ENCODE data around the gene CTXN3. TPM values are rescaled to one million over a fixed set of nuclear protein-coding genes. Genes with fewer than 3 reads are reported as not detected.
"Not testable (repeated sequence)": the region's sequence is repeated elsewhere in the genome, so short reads cannot be mapped to it uniquely, and the experiment has no call there.

Gene CTXN3
- total and polyA plus RNA-seq, 7 donors, result 0.06 to 0.69 (median 0.51) TPM; not detected in 3

DNA sequence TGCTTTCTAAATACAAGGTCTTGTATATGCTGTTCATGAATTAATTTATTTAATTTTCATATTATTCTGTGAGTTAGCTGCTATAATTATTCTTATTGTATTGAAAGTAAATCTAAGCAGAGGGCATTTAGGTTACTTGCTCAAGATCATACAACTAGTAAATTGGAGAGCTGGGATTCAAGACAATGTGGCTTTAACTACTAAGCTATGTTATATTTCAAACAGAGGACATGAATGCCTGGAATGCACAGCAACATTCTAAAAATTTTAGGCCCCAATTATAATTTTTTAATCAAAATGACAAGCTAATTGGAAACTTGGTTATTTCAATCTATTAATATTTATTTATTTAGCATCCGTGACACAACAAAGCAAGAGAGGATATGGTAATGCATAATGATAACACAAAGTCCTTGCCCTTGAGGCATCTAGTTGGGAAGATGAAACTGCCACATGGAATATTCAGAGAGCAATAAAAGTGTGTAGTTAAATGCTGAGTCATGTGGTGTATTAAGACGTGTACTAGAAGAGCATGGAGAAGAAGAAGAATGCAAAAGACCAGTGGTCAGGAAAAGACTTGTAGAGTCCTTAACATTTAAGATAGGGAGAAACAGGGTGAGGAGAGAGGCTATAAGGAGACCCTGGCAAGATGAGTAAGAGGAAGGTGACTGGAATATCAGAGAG is 24.4 kb downstream of the CTXN3 start:
- H3K4me3 ChIP-seq, result no peak overlapping the region
- no peaks in the 10 kb centered on the region for H3K9me3 ChIP-seq
- H3K27ac ChIP-seq, result no peak overlapping the region
- 48 to 64% (median 53%) methylated on average over 2 of the region's 2 CpGs for WGBS, 3 donors
- DNase-seq (no peak), ATAC-seq (peak in 1 of 4 donors; percentile 39)
- H3K4me1 ChIP-seq, result peaks cover 7% of the 10 kb centered on the region
- no peaks in the 10 kb centered on the region for H3K36me3 ChIP-seq (ENCODE audit: insufficient read depth in 1 of 2, low read depth in 1 of 2)
- no peaks in the 10 kb centered on the region for H3K27me3 ChIP-seq (ENCODE audit: insufficient read depth in 3 of 3, low read length in 2 of 3)
- intact Hi-C loops (cut with DNase I), result no loop called here
- TF ChIP-seq, protein P1, sequence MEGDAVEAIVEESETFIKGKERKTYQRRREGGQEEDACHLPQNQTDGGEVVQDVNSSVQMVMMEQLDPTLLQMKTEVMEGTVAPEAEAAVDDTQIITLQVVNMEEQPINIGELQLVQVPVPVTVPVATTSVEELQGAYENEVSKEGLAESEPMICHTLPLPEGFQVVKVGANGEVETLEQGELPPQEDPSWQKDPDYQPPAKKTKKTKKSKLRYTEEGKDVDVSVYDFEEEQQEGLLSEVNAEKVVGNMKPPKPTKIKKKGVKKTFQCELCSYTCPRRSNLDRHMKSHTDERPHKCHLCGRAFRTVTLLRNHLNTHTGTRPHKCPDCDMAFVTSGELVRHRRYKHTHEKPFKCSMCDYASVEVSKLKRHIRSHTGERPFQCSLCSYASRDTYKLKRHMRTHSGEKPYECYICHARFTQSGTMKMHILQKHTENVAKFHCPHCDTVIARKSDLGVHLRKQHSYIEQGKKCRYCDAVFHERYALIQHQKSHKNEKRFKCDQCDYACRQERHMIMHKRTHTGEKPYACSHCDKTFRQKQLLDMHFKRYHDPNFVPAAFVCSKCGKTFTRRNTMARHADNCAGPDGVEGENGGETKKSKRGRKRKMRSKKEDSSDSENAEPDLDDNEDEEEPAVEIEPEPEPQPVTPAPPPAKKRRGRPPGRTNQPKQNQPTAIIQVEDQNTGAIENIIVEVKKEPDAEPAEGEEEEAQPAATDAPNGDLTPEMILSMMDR (IDR thresholded peaks at IDR 0.05), result no peak

DNA sequence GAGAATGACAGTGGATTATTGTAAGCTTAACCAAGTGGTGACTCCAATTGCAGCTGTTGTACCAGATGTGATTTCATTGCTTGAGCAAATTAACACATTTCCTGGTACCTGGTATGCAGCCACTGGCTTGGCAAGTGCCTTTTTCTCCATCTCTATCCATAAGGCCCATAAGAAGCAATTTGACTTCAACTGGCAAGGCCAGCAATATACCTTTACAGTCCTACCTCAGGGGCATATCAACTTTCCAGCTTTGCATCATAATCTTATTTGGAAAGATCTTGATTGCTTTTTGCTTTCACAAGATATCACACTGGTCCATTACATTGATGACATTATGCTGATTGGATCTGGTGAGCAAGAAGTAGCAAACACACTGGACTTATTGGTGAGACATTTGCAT is 28.1 kb downstream of the CTXN3 start:
- H3K36me3 ChIP-seq (ENCODE audit: insufficient read depth in 1 of 2, low read depth in 1 of 2); H3K27ac ChIP-seq; DNase-seq; intact Hi-C loops (cut with DNase I); H3K4me3 ChIP-seq; ATAC-seq; H3K4me1 ChIP-seq; H3K27me3 ChIP-seq (ENCODE audit: insufficient read depth in 3 of 3, low read length in 2 of 3); H3K9me3 ChIP-seq: not testable (repeated sequence)

DNA sequence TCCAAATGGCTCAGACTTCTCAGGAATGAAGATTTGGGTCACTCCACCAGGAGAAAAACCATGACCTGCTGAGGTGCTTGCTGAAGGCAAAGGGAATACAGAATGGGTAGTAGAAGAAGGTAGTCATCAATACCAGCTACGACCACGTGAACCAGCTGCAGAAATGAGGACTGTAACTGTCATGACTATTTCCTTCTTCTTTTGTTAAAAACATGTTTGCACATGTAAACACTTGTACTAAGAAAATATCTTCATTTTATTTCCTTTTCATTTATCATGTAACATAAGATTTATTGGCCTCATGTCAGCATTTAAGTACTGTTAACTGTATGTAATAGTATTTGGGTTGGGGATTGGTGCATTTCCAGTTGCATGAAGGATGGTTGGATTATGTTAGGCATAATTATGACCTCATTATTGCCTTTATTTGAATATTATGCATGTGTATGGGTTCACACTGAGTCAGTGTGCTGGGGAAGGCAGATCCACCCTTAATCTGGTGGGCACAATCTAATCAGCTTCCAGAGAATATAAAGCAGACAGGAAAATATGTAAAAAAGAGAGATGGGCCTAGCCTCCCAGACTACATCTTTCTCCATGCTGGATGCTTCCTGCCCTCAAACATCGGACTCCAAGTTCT is 30.9 kb downstream of the CTXN3 start:
- WGBS, 3 donors, result 91 to 97% (median 97%) methylated on average over 3 of the region's 3 CpGs
- DNase-seq; H3K4me3 ChIP-seq; H3K4me1 ChIP-seq; H3K27ac ChIP-seq; ATAC-seq; intact Hi-C loops (cut with DNase I); H3K9me3 ChIP-seq; H3K27me3 ChIP-seq (ENCODE audit: insufficient read depth in 3 of 3, low read length in 2 of 3); H3K36me3 ChIP-seq (ENCODE audit: insufficient read depth in 1 of 2, low read depth in 1 of 2): not testable (repeated sequence)

DNA sequence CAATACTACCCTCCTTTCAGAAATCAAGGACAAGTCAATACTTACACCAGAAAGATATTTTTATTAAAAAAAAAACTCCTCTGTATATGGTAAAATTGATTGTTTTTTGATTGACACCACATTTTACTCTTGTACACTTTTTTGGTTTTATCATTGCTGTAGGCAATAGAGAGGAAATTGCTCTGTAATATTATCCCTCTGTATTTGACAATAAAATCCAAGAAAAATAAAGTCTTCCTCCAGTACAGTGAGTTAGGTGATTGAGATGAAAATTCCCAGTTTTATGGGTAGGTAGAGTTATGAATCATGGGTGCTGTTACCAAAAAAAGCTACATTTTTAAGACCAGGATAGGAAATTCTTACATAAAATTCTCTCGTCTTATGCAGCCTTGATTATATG is 31.7 kb downstream of the CTXN3 start:
- TF ChIP-seq, protein P1 (IDR thresholded peaks at IDR 0.05), result no peak
- intact Hi-C loops (cut with DNase I), result no loop called here
- ATAC-seq, result no peak
- H3K4me1 ChIP-seq, result peaks cover 9% of the 10 kb centered on the region
- H3K4me3 ChIP-seq, result no peak overlapping the region
- no peak overlapping the region for H3K27ac ChIP-seq
- 93 to 98% (median 94%) methylated on average over 1 of the region's 1 CpG for WGBS, 3 donors
- no peaks in the 10 kb centered on the region for H3K9me3 ChIP-seq
- H3K36me3 ChIP-seq (ENCODE audit: insufficient read depth in 1 of 2, low read depth in 1 of 2), result no peaks in the 10 kb centered on the region
- H3K27me3 ChIP-seq (ENCODE audit: insufficient read depth in 3 of 3, low read length in 2 of 3), result no peaks in the 10 kb centered on the region
- no peak for DNase-seq

DNA sequence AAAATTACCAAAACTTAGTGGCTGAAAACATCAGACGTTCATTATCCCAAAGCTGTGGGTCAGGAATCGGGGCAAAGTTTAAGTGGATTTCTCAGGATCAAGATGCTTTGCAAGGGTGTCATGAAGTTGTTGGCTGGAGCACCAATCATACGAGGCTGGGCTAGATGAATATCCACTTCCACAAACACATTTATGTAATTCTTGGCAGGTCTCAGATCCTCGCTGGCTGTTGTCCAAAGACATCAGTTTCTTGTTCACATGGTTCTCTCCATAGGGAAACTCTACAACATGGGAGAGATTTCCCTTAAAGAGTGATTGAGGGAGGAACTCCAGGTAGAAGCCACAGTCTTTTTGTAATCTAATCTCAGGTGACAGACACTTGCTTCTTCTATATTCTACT is 34.1 kb downstream of the CTXN3 start:
- WGBS, 3 donors, result 26 to 36% (median 34%) methylated on average over 4 of the region's 4 CpGs
- TF ChIP-seq, protein P1 (IDR thresholded peaks at IDR 0.05), result no peak
- Histone ChIP-seq H3K4me3 (no peak overlapping the region), H3K36me3 (ENCODE audit: insufficient read depth in 1 of 2, low read depth in 1 of 2) (no peaks in the 10 kb centered on the region), H3K4me1 (peaks cover 24% of the 10 kb centered on the region), H3K9me3 (no peaks in the 10 kb centered on the region), H3K27me3 (ENCODE audit: insufficient read depth in 3 of 3, low read length in 2 of 3) (no peaks in the 10 kb centered on the region), H3K27ac (peak overlapping the region; percentile 71)
- ATAC-seq, result no peak
- no peak for DNase-seq
- intact Hi-C loops (cut with DNase I), result no loop called here

Data from psoas muscle (tissue), 8 donors.